Spleen (tissue), 11 donors: ENCODE data around the gene SAMD7. TPM values are rescaled to one million over a fixed set of nuclear protein-coding genes. Genes with fewer than 3 reads are reported as not detected.

Source experiments
- DNase-seq: peaks from one replicate; pipeline ENCODE4 v3.0.0-alpha.2; 2020
- H3K27ac ChIP-seq, 8 donors: fragments of 200-600 bp; sonication (generic) in 7 of 8; 1 replicate in 4 of 8; 2 replicates in 4 of 8; pipeline versions ENCODE4 v1.5.0 to v1.8.0; 2016 to 2021; ENCODE audit warnings: inconsistent platforms in 4 of 8, mild to moderate bottlenecking in 4 of 8, moderate library complexity in 1 of 8
- H3K27me3 ChIP-seq, 7 donors: fragments of 200-600 bp; sonication (generic) in 6 of 7; replicated peaks in 1 of 7; 1 replicate in 4 of 7; 2 replicates in 3 of 7; pipeline versions ENCODE4 v1.5.0 to v1.8.0; 2016 to 2021; ENCODE audit warnings: inconsistent platforms in 3 of 7, mild to moderate bottlenecking in 1 of 7
- H3K36me3 ChIP-seq, 6 donors: fragments of 200-600 bp; sonication (generic) in 5 of 6; 1 replicate in 4 of 6; 2 replicates in 2 of 6; pipeline versions ENCODE4 v1.5.0 to v1.8.0; 2016 to 2021; ENCODE audit warnings: inconsistent platforms in 2 of 6
- H3K4me1 ChIP-seq, 6 donors: fragments of 200-600 bp; sonication (generic) in 5 of 6; 1 replicate in 3 of 6; 2 replicates in 3 of 6; pipeline versions ENCODE4 v1.5.0 to v1.8.0; 2016 to 2021; ENCODE audit warnings: inconsistent platforms in 3 of 6
- H3K4me3 ChIP-seq, 8 donors: fragments of 200-600 bp; sonication (generic) in 7 of 8; 1 replicate in 4 of 8; 2 replicates in 4 of 8; pipeline versions ENCODE4 v1.5.0 to v1.8.0; 2016 to 2021; ENCODE audit warnings: inconsistent platforms in 4 of 8, mild to moderate bottlenecking in 4 of 8, moderate library complexity in 2 of 8
- H3K9me3 ChIP-seq, 8 donors: fragments of 200-600 bp; sonication (generic) in 7 of 8; 1 replicate in 4 of 8; 2 replicates in 4 of 8; pipeline versions ENCODE4 v1.5.0 to v1.8.0; 2016 to 2021; ENCODE audit warnings: inconsistent platforms in 4 of 8
- CTCF ChIP-seq, 11 experiments: fragments of 200-600 bp in 7 of 11; fragments of 450-650 bp in 4 of 11; sonication (generic) in 4 of 11; IDR thresholded peaks in 8 of 11; conservative IDR thresholded peaks in 3 of 11; 1 replicate in 7 of 11; 2 replicates in 4 of 11; pipeline versions ENCODE4 v1.4.0 to v1.8.0; 2016 to 2021; ENCODE audit warnings: antibody characterized with exemption in 11 of 11, inconsistent platforms in 4 of 11, mild to moderate bottlenecking in 1 of 11
- POLR2A ChIP-seq, 3 donors: fragments of 450-650 bp; IDR thresholded peaks; one replicate each; pipeline ENCODE4 v1.5.1; 2017; ENCODE audit warnings: antibody characterized with exemption in 3 of 3, mild to moderate bottlenecking in 1 of 3
- POLR2AphosphoS5 ChIP-seq, 3 donors: sonication (generic); formaldehyde crosslinking; IDR thresholded peaks; one replicate each; pipeline ENCODE4 v1.5.1; 2017; ENCODE audit warnings: antibody characterized with exemption in 3 of 3
- WGBS, 5 donors: extraction: QIAGEN DNeasy Blood & Tissue Kit in 3 of 5; methylation state at CpG; one replicate each; pipeline versions ENCODE4 v1.1.5 to v1.1.7; 2013 to 2018; 5-methylcytosine and 5-hydroxymethylcytosine counted together
- intact Hi-C: fragments of 100-400 bp; cut with DNase I; formaldehyde crosslinking; loops from one replicate; pipeline ENCODE4 v1.15.0; 2023; ENCODE audit warnings: low total_unique reads
- polyA plus RNA-seq, 3 donors: library from polyadenylated mRNA; stranded (reverse); fragments of 200-250 nt; gene quantifications; one replicate each; pipeline ENCODE4 v1.2.1, GENCODE V29; 2013
- total RNA-seq, 7 donors: library from RNA; depleted of rRNA in 3 of 7; stranded (reverse); fragments of >200 nt in 3 of 7; fragmentation: NEBNext Ultra II Directional in 4 of 7; extraction: Animal tissue kit (Norgen Biotek cat#: 25700) in 4 of 7; gene quantifications; one replicate each; pipeline versions ENCODE4 v1.1.0 to v1.2.1, GENCODE V29; 2016 to 2021
- donor health status: healthy with polysubstance abuse.
- donor health status: DM: no; HTN: no; CAD: no; lungs with moderate emphysema.
- donor health status: DM: no; HTN: no; CAD: no.
- donor health status: Bipolar disorder and iron deficiency.
- donor health status: healthy.
- donor health status: DM: no; HTN: no; CAD: no.
- donor health status: DM: yes; HTN: yes; CAD: no.

SAMD7 gene
- total and polyA plus RNA-seq, 10 donors = 0.03 to 0.08 (median 0.04) TPM; not detected in 7

- no peak for TF ChIP-seq POLR2A (IDR thresholded peaks at IDR 0.05)
- TF ChIP-seq CTCF (IDR thresholded peaks at IDR 0.05 in 8 of 11, conservative IDR thresholded peaks at IDR 0.05 in 3 of 11) = no peak
- no peak for TF ChIP-seq POLR2AphosphoS5 (IDR thresholded peaks at IDR 0.05)
- no peak for DNase-seq
- no peaks in the 10 kb centered on the region for H3K36me3 ChIP-seq
- no peaks in the 10 kb centered on the region for H3K9me3 ChIP-seq
- intact Hi-C loops = no loop called here
- H3K27me3 ChIP-seq = no peaks in the 10 kb centered on the region
- H3K27ac ChIP-seq = no peak overlapping the region
- 82 to 91% (median 85%) methylated on average over 7 of the region's 7 CpGs for WGBS, 5 donors
- H3K4me1 ChIP-seq = no peaks in the 10 kb centered on the region
- H3K4me3 ChIP-seq = no peak overlapping the region
These were observed 19.5 kb upstream of the SAMD7 start for GRCh38 chr3:169891886-169892285.

- Histone ChIP-seq H3K36me3 (no peaks in the 10 kb centered on the region), H3K27me3 (no peaks in the 10 kb centered on the region), H3K4me3 (no peak overlapping the region), H3K4me1 (no peaks in the 10 kb centered on the region), H3K9me3 (no peaks in the 10 kb centered on the region), H3K27ac (no peak overlapping the region)
- 68 to 76% (median 72%) methylated on average over 7 of the region's 7 CpGs for WGBS, 5 donors
- DNase-seq = no peak
- intact Hi-C loops = no loop called here
- TF ChIP-seq POLR2A (IDR thresholded peaks at IDR 0.05) (no peak), CTCF (IDR thresholded peaks at IDR 0.05 in 8 of 11, conservative IDR thresholded peaks at IDR 0.05 in 3 of 11) (no peak), POLR2AphosphoS5 (IDR thresholded peaks at IDR 0.05) (no peak)
These were observed 17.3 kb upstream of the SAMD7 start for GRCh38 chr3:169894110-169894509.

GRCh38 chr3:169895072-169895471, 16.3 kb upstream of the SAMD7 start:
- Histone ChIP-seq H3K9me3 (peaks cover 0 to 5% (median 2%) of the 10 kb centered on the region in 8 donors), H3K36me3 (no peaks in the 10 kb centered on the region), H3K4me1 (no peaks in the 10 kb centered on the region), H3K4me3 (no peak overlapping the region), H3K27ac (no peak overlapping the region), H3K27me3 (no peaks in the 10 kb centered on the region)
- no peak for TF ChIP-seq POLR2AphosphoS5 (IDR thresholded peaks at IDR 0.05)
- no peak for TF ChIP-seq CTCF (IDR thresholded peaks at IDR 0.05 in 8 of 11, conservative IDR thresholded peaks at IDR 0.05 in 3 of 11)
- TF ChIP-seq POLR2A (IDR thresholded peaks at IDR 0.05) = no peak
- no peak for DNase-seq
- intact Hi-C loops = no loop called here
- WGBS, 5 donors = 71 to 77% (median 75%) methylated on average over 6 of the region's 6 CpGs

- no peak overlapping the region for H3K27ac ChIP-seq
- WGBS, 5 donors = 91 to 100% (median 96%) methylated on average over 1 of the region's 1 CpG
- TF ChIP-seq CTCF (IDR thresholded peaks at IDR 0.05 in 8 of 11, conservative IDR thresholded peaks at IDR 0.05 in 3 of 11) = no peak
- no peak for TF ChIP-seq POLR2A (IDR thresholded peaks at IDR 0.05)
- TF ChIP-seq POLR2AphosphoS5 (IDR thresholded peaks at IDR 0.05) = no peak
- no peak for DNase-seq
- peaks cover 0 to 27% (median 24%) of the 10 kb centered on the region in 8 donors for H3K9me3 ChIP-seq
- no peaks in the 10 kb centered on the region for H3K4me1 ChIP-seq
- H3K4me3 ChIP-seq = no peak overlapping the region
- no peaks in the 10 kb centered on the region for H3K27me3 ChIP-seq
- no peaks in the 10 kb centered on the region for H3K36me3 ChIP-seq
- intact Hi-C loops = no loop called here
These were observed 14.1 kb upstream of the SAMD7 start for GRCh38 chr3:169897284-169897683.
